K562 (cell line): Measurements from ENCODE around the gene B4GALT5. TPM values are rescaled to one million over a fixed set of nuclear protein-coding genes. Genes with fewer than 3 reads are reported as not detected.

Experiments used
- ATF1 ChIP-seq, 2 experiments: fragments of 450-650 bp in 1 of 2; IDR thresholded peaks; 2 replicates each; pipeline ENCODE4 v1.6.1; 2016; ENCODE audit warnings: missing compliant biosample characterization in 1 of 2, missing genetic modification characterization in 1 of 2
- CBFA2T3 ChIP-seq: fragments of 450-650 bp; IDR thresholded peaks from 2 replicates; pipeline ENCODE4 v1.6.1; 2017
- CREBBP ChIP-seq: IDR thresholded peaks from one replicate; pipeline ENCODE4 v1.6.1; 2012; ENCODE audit warnings: low read depth, mild to moderate bottlenecking, control low read depth, inconsistent platforms, low read length
- CREM ChIP-seq: IDR thresholded peaks from 2 replicates; pipeline ENCODE4 v1.6.1; 2014; ENCODE audit warnings: antibody characterized with exemption, low read depth
- EP400 ChIP-seq: fragments of 450-650 bp; IDR thresholded peaks from 2 replicates; pipeline ENCODE4 v1.6.1; 2017; ENCODE audit warnings: antibody characterized with exemption, mild to moderate bottlenecking, moderate library complexity
- HNRNPLL ChIP-seq: fragments of 200-400 bp; formaldehyde crosslinking; IDR thresholded peaks from 2 replicates; pipeline ENCODE4 v1.6.1; 2017; ENCODE audit warnings: low read length, low read depth, mild to moderate bottlenecking; ENCODE audit not compliant: poor library complexity, severe bottlenecking
- JUND ChIP-seq, 2 experiments: IDR thresholded peaks; 2 replicates in 1 of 2; 3 replicates in 1 of 2; pipeline ENCODE4 v1.6.1; 2011; ENCODE audit warnings: borderline replicate concordance in 2 of 2, low read depth in 2 of 2, low read length in 2 of 2, improper control_type of control experiment in 1 of 2, missing biosample characterization in 1 of 2, missing genetic modification characterization in 1 of 2, missing genetic modification reagents in 1 of 2
- TCF3 ChIP-seq: sonication (generic); formaldehyde crosslinking; IDR thresholded peaks from 2 replicates; pipeline ENCODE4 v1.4.0; 2020; ENCODE audit warnings: mild to moderate bottlenecking, missing genetic modification reagents
- ZNF217 ChIP-seq: sonication (generic); formaldehyde crosslinking; IDR thresholded peaks from 2 replicates; pipeline ENCODE4 v1.8.0; 2022; ENCODE audit warnings: mild to moderate bottlenecking, missing genetic modification reagents
- polyA plus RNA-seq, 8 experiments: library from polyadenylated mRNA; depleted of rRNA in 4 of 8; stranded (reverse) in 5 of 8; unstranded in 3 of 8; fragments of >200 nt; fragmentation: Nextera tagmentation in 2 of 8; fragmentation: Illumina TruSeq in 1 of 8; extraction: Ambion mirVana in 2 of 8; extraction: Trizol in 1 of 8; gene quantifications; 2 replicates each; pipeline versions ENCODE4 v1.2.1 to v1.2.3, GENCODE V29; 2011 to 2014; ENCODE audit warnings: inconsistent platforms in 1 of 8, missing spikeins in 1 of 8
- total RNA-seq, 7 experiments: library from RNA; depleted of rRNA in 6 of 7; stranded (reverse); fragments of >200 nt in 6 of 7; fragmentation: Illumina TruSeq in 2 of 7; extraction: Trizol in 2 of 7; gene quantifications; 2 replicates each; pipeline versions ENCODE4 v1.2.1 to v1.2.3, GENCODE V29; 2011 to 2021; ENCODE audit warnings: low replicate concordance in 1 of 7
- TF ChIP-seq, protein P1 (sequence below), 2 experiments: fragments of 450-650 bp; IDR thresholded peaks; 2 replicates each; pipeline ENCODE4 v1.6.1; 2016
- TF ChIP-seq, protein P2 (sequence below), 2 experiments: fragments of 450-650 bp; formaldehyde crosslinking in 1 of 2; IDR thresholded peaks; 2 replicates each; pipeline versions ENCODE4 v1.4.0 to v1.6.1; 2014 to 2020; ENCODE audit warnings: mild to moderate bottlenecking in 2 of 2, borderline replicate concordance in 1 of 2, low read depth in 1 of 2
- TF ChIP-seq, protein P3 (sequence below): fragments of 250-450 bp; sonication (Bioruptor Pico); IDR thresholded peaks from 2 replicates; pipeline ENCODE4 v1.5.1; 2021; ENCODE audit warnings: mild to moderate bottlenecking
- TF ChIP-seq, protein P4 (sequence below): fragments of 250-450 bp; sonication (Bioruptor Pico); IDR thresholded peaks from 2 replicates; pipeline ENCODE4 v1.8.0; 2022; ENCODE audit warnings: moderate library complexity, mild to moderate bottlenecking, inconsistent platforms
- TF ChIP-seq, protein P5 (sequence below): fragments of 450-650 bp; IDR thresholded peaks from 2 replicates; pipeline ENCODE4 v1.6.1; 2016; ENCODE audit warnings: missing biosample characterization, missing genetic modification characterization

B4GALT5 gene
- total and polyA plus RNA-seq, 9 of the 15 experiments (the other 6 are each of a cell fraction or from before 2014, with no cell fraction given) = 8.5 to 32.6 (median 23.4) TPM

DNA sequence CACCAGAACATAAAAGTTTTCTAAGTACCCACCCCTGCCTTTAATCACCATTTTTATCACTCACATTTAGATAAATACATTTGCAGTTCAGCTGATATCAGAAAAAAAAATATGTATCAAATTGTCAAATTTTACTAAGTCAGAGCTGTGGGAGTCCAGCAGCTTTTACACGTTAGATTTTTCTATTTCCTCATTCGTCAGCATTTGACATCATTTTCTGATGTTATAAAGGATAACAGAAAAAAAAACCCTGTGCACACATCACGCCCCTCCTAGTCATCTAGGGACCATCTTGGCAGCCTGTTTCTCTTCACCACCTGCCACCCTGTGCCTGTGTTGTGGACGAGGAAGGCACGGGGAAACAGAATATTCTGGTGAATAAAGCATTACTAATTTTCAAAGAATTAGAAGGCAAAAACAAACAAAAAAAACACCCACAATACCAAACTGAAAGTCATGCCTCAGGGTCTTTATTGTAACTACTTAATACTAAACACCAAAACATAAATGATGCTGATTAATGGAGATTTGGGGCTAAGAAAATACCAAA is 12.4 kb downstream of the B4GALT5 start (continued):
- TF ChIP-seq, protein P1, sequence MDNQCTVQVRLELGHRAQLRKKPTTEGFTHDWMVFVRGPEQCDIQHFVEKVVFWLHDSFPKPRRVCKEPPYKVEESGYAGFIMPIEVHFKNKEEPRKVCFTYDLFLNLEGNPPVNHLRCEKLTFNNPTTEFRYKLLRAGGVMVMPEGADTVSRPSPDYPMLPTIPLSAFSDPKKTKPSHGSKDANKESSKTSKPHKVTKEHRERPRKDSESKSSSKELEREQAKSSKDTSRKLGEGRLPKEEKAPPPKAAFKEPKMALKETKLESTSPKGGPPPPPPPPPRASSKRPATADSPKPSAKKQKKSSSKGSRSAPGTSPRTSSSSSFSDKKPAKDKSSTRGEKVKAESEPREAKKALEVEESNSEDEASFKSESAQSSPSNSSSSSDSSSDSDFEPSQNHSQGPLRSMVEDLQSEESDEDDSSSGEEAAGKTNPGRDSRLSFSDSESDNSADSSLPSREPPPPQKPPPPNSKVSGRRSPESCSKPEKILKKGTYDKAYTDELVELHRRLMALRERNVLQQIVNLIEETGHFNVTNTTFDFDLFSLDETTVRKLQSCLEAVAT (IDR thresholded peaks at IDR 0.05) = no peak
- TF ChIP-seq, protein P2, sequence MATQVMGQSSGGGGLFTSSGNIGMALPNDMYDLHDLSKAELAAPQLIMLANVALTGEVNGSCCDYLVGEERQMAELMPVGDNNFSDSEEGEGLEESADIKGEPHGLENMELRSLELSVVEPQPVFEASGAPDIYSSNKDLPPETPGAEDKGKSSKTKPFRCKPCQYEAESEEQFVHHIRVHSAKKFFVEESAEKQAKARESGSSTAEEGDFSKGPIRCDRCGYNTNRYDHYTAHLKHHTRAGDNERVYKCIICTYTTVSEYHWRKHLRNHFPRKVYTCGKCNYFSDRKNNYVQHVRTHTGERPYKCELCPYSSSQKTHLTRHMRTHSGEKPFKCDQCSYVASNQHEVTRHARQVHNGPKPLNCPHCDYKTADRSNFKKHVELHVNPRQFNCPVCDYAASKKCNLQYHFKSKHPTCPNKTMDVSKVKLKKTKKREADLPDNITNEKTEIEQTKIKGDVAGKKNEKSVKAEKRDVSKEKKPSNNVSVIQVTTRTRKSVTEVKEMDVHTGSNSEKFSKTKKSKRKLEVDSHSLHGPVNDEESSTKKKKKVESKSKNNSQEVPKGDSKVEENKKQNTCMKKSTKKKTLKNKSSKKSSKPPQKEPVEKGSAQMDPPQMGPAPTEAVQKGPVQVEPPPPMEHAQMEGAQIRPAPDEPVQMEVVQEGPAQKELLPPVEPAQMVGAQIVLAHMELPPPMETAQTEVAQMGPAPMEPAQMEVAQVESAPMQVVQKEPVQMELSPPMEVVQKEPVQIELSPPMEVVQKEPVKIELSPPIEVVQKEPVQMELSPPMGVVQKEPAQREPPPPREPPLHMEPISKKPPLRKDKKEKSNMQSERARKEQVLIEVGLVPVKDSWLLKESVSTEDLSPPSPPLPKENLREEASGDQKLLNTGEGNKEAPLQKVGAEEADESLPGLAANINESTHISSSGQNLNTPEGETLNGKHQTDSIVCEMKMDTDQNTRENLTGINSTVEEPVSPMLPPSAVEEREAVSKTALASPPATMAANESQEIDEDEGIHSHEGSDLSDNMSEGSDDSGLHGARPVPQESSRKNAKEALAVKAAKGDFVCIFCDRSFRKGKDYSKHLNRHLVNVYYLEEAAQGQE (IDR thresholded peaks at IDR 0.05; ENCODE audit: borderline replicate concordance) = no peak
- TF ChIP-seq, protein P2 (CRISPR knock-in tag; IDR thresholded peaks at IDR 0.05; ENCODE audit: low read depth) = no peak
- TF ChIP-seq, protein P3, sequence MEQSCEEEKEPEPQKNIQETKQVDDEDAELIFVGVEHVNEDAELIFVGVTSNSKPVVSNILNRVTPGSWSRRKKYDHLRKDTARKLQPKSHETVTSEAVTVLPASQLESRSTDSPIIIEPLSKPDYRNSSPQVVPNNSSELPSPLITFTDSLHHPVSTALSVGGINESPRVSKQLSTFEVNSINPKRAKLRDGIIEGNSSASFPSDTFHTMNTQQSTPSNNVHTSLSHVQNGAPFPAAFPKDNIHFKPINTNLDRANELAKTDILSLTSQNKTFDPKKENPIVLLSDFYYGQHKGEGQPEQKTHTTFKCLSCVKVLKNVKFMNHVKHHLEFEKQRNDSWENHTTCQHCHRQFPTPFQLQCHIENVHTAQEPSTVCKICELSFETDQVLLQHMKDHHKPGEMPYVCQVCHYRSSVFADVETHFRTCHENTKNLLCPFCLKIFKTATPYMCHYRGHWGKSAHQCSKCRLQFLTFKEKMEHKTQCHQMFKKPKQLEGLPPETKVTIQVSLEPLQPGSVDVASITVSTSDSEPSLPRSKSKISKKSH (CRISPR knock-in tag) = no peak
- peak; percentile 10; the same call in 1 of the 2 replicates for TF ChIP-seq EP400
- no peak for TF ChIP-seq ATF1 (CRISPR knock-in tag; IDR thresholded peaks at IDR 0.05)
- TF ChIP-seq ATF1 (tag; IDR thresholded peaks at IDR 0.05) = peak; percentile 61
- TF ChIP-seq TCF3 (CRISPR knock-in tag) = peak; percentile 31; the same call in 1 of the 2 replicates
- TF ChIP-seq HNRNPLL = no peak
- TF ChIP-seq ZNF217 (CRISPR knock-in tag) = no peak
- TF ChIP-seq CREBBP = no peak
- TF ChIP-seq, protein P4, sequence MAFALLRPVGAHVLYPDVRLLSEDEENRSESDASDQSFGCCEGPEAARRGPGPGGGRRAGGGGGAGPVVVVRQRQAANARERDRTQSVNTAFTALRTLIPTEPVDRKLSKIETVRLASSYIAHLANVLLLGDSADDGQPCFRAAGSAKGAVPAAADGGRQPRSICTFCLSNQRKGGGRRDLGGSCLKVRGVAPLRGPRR (CRISPR knock-in tag) = no peak
- TF ChIP-seq CREM = peak; percentile 60; the same call in 1 of the 2 replicates
- TF ChIP-seq, protein P5, sequence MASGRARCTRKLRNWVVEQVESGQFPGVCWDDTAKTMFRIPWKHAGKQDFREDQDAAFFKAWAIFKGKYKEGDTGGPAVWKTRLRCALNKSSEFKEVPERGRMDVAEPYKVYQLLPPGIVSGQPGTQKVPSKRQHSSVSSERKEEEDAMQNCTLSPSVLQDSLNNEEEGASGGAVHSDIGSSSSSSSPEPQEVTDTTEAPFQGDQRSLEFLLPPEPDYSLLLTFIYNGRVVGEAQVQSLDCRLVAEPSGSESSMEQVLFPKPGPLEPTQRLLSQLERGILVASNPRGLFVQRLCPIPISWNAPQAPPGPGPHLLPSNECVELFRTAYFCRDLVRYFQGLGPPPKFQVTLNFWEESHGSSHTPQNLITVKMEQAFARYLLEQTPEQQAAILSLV (tag) = no peak
- 0 out of 2 replicates have a peak, but pooled peaks have one; percentile 30 for TF ChIP-seq JUND (IDR thresholded peaks at IDR 0.05; ENCODE audit: borderline replicate concordance, low read depth, low read length)
- TF ChIP-seq JUND (tag; IDR thresholded peaks at IDR 0.05; ENCODE audit: borderline replicate concordance, low read depth, low read length) = 0 out of 3 replicates have a peak, but pooled peaks have one; percentile 10
- peak; percentile 37; the same call in 1 of the 2 replicates for TF ChIP-seq CBFA2T3
